OCI-LY7 (cell line): ENCODE results near the gene RAB7A. TPM values are rescaled to one million over a fixed set of nuclear protein-coding genes. Genes with fewer than 3 reads are reported as not detected.

Experiments used
- BruUV-seq: library from RNA; stranded (reverse); fragments of 400-500 nt; replicated peaks from 2 replicates; lab custom pipeline; 2021; lab: Mats Ljungman, UMichigan
- CTCF ChIA-PET: fragments of 300-600 bp; sonication (Branson Sonifier 250); formaldehyde crosslinking; loops from one replicate; lab custom pipeline; 2022; ENCODE audit warnings: antibody characterized with exemption; ENCODE audit not compliant: unreplicated experiment; lab: Charles Lee
- POLR2A ChIA-PET: fragments of 300-600 bp; sonication (Branson Sonifier 250); formaldehyde crosslinking; loops from one replicate; lab custom pipeline; 2022; ENCODE audit warnings: antibody characterized with exemption; lab: Charles Lee
- DNase-seq: peaks from one replicate; pipeline ENCODE4 v3.0.0-alpha.2; 2015; ENCODE audit warnings: low spot score
- H2AFZ ChIP-seq: fragments of 200-600 bp; sonication (generic), shearing (Covaris generic); 2 replicates; pipeline ENCODE4 v1.6.1; 2014; ENCODE audit warnings: mild to moderate bottlenecking, antibody characterized with exemption, low read length, moderate library complexity
- H3K27ac ChIP-seq: fragments of 200-600 bp; sonication (generic); 2 replicates; pipeline ENCODE4 v1.5.1; 2014; ENCODE audit warnings: mixed run types, low read depth, mild to moderate bottlenecking, moderate library complexity, low read length, inconsistent platforms; ENCODE audit not compliant: poor library complexity, severe bottlenecking
- H3K36me3 ChIP-seq: fragments of 200-600 bp; sonication (generic); 2 replicates; pipeline ENCODE4 v1.6.1; 2014; ENCODE audit warnings: mild to moderate bottlenecking, antibody characterized with exemption, low read length, moderate library complexity, mixed read lengths; ENCODE audit not compliant: insufficient read depth
- H3K4me1 ChIP-seq: fragments of 200-600 bp; sonication (generic); 2 replicates; pipeline ENCODE4 v1.5.1; 2014; ENCODE audit warnings: mild to moderate bottlenecking, low read length; ENCODE audit not compliant: insufficient read depth, poor library complexity, severe bottlenecking
- H3K4me2 ChIP-seq: fragments of 200-600 bp; sonication (generic); 2 replicates; pipeline ENCODE4 v1.6.1; 2014; ENCODE audit warnings: mild to moderate bottlenecking, low read length
- H3K4me3 ChIP-seq: fragments of 200-600 bp; sonication (generic); 2 replicates; pipeline ENCODE4 v1.5.1; 2014; ENCODE audit warnings: mild to moderate bottlenecking, low read depth, low read length; ENCODE audit not compliant: poor library complexity, severe bottlenecking
- H3K79me2 ChIP-seq: fragments of 200-600 bp; sonication (generic); 2 replicates; pipeline ENCODE4 v1.6.1; 2016; ENCODE audit warnings: low read depth, mild to moderate bottlenecking, low read length, moderate library complexity, mixed read lengths; ENCODE audit not compliant: insufficient read depth
- H3K9me2 ChIP-seq: fragments of 200-600 bp; sonication (generic); 2 replicates; pipeline ENCODE4 v1.6.1; 2016; ENCODE audit warnings: mild to moderate bottlenecking, low read length, mixed read lengths; ENCODE audit not compliant: insufficient read depth
- H3K9me3 ChIP-seq: fragments of 200-600 bp; sonication (generic); 2 replicates; pipeline ENCODE4 v1.6.1; 2014; ENCODE audit warnings: mild to moderate bottlenecking, mixed run types, low read length, mixed read lengths
- H4K20me1 ChIP-seq: fragments of 200-600 bp; sonication (generic); 2 replicates; pipeline ENCODE4 v1.6.1; 2014; ENCODE audit warnings: mild to moderate bottlenecking, antibody characterized with exemption, low read length, moderate library complexity, mixed read lengths; ENCODE audit not compliant: insufficient read depth
- EZH2phosphoT487 ChIP-seq: fragments of 200-600 bp; sonication (generic); IDR thresholded peaks from 2 replicates; pipeline ENCODE4 v1.6.1; 2018; ENCODE audit warnings: low read depth, borderline replicate concordance, mild to moderate bottlenecking, mixed run types, antibody characterized with exemption, low read length, moderate library complexity, mixed read lengths
- intact Hi-C: fragments of 100-400 bp; cut with micrococcal nuclease; formaldehyde crosslinking; loops from one replicate; pipeline ENCODE4 v1.10.0; 2022; ENCODE audit not compliant: unreplicated experiment
- total RNA-seq, 2 experiments: library from RNA; depleted of rRNA in 1 of 2; stranded (reverse); fragments of >200 nt in 1 of 2; shearing (Covaris generic) in 1 of 2; gene quantifications; 2 replicates each; pipeline ENCODE4 v1.2.3, GENCODE V29; 2014 to 2022
- TF ChIP-seq, protein P1 (sequence below): fragments of 200-600 bp; sonication (generic); conservative IDR thresholded peaks from 2 replicates; pipeline ENCODE4 v1.5.1; 2014; ENCODE audit warnings: mild to moderate bottlenecking, antibody characterized with exemption, low read length, moderate library complexity, mixed read lengths

Gene RAB7A
- total RNA-seq, 2 experiments from 2014 or later = 24.5 to 143 TPM

- TF ChIP-seq, protein P1, sequence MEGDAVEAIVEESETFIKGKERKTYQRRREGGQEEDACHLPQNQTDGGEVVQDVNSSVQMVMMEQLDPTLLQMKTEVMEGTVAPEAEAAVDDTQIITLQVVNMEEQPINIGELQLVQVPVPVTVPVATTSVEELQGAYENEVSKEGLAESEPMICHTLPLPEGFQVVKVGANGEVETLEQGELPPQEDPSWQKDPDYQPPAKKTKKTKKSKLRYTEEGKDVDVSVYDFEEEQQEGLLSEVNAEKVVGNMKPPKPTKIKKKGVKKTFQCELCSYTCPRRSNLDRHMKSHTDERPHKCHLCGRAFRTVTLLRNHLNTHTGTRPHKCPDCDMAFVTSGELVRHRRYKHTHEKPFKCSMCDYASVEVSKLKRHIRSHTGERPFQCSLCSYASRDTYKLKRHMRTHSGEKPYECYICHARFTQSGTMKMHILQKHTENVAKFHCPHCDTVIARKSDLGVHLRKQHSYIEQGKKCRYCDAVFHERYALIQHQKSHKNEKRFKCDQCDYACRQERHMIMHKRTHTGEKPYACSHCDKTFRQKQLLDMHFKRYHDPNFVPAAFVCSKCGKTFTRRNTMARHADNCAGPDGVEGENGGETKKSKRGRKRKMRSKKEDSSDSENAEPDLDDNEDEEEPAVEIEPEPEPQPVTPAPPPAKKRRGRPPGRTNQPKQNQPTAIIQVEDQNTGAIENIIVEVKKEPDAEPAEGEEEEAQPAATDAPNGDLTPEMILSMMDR = no peak
- TF ChIP-seq EZH2phosphoT487 = no peak
- POLR2A ChIA-PET = no interaction called here
- BruUV-seq = no TSS peak
These were observed 81.3 kb downstream of the RAB7A start for GRCh38 chr3:128807186-128807830.

DNA sequence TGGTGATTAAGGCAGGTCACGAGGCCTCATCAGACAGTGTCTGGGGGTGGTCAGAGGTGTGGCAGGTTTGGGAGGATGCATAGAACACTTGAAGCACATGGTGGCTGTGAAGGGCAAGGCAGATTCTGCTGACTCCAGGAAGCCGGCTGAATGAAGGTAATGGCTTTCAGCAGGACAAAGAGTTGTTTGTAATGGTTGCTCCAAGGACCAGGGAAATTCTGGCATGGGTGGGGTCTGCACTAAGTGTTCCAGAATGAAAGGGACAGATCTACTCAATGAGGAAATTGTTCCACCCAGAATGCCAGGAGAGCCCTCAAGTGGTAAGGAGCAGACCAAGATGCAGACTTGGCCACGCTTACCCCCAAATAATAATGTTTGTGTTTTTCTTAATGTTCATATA, 82.7 kb downstream of the RAB7A start:
- Histone ChIP-seq H3K27ac (no peak overlapping the region), H2AFZ (no peak overlapping the region), H3K4me2 (no peak overlapping the region), H3K36me3 (peaks cover 78% of the 10 kb centered on the region), H3K9me2 (no peaks in the 10 kb centered on the region), H3K79me2 (peaks cover 9% of the 10 kb centered on the region; the same call in 1 of the 2 replicates), H3K4me1 (peaks cover 21% of the 10 kb centered on the region), H4K20me1 (0 out of 2 replicates have a peak, but pooled peaks cover 4% of the 10 kb centered on the region), H3K9me3 (no peaks in the 10 kb centered on the region), H3K4me3 (no peak overlapping the region)
- intact Hi-C loops = no loop called here
- POLR2A ChIA-PET = no interaction called here
- CTCF ChIA-PET = no interaction called here
- TF ChIP-seq EZH2phosphoT487 = no peak
- TF ChIP-seq, protein P1 = no peak
- DNase-seq = no peak
- BruUV-seq = no TSS peak

More at GRCh38 chr3:128807186-128807830, 81.3 kb downstream of the RAB7A start:
- Histone ChIP-seq H4K20me1 (0 out of 2 replicates have a peak, but pooled peaks cover 4% of the 10 kb centered on the region), H3K4me1 (peaks cover 27% of the 10 kb centered on the region), H3K27ac (no peak overlapping the region), H2AFZ (no peak overlapping the region), H3K79me2 (peaks cover 9% of the 10 kb centered on the region; the same call in 1 of the 2 replicates), H3K4me2 (no peak overlapping the region), H3K9me3 (no peaks in the 10 kb centered on the region), H3K36me3 (peaks cover 65% of the 10 kb centered on the region), H3K4me3 (no peak overlapping the region), H3K9me2 (no peaks in the 10 kb centered on the region)
- intact Hi-C loops = no loop called here
- CTCF ChIA-PET = no interaction called here
- no peak for DNase-seq

DNA sequence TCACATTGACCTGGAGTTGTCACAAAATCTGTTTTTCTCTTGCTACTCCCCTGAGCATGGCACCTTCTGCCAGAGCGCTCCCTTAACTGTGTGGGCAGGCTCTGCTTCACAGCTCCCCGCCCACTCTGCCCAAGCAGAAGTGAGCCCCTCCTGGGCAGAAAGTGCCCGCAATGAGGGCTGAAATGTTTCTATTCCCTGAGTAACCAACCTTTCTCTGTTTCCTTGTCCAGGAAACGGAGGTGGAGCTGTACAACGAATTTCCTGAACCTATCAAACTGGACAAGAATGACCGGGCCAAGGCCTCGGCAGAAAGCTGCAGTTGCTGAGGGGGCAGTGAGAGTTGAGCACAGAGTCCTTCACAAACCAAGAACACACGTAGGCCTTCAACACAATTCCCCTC, 87.1 kb downstream of the RAB7A start:
- Histone ChIP-seq H3K79me2 (no peaks in the 10 kb centered on the region), H3K9me3 (no peaks in the 10 kb centered on the region), H3K36me3 (peaks cover 76% of the 10 kb centered on the region), H4K20me1 (no peaks in the 10 kb centered on the region), H3K4me1 (no peaks in the 10 kb centered on the region), H3K4me2 (no peak overlapping the region), H3K4me3 (no peak overlapping the region), H2AFZ (no peak overlapping the region), H3K27ac (no peak overlapping the region), H3K9me2 (no peaks in the 10 kb centered on the region)
- ChIA-PET POLR2A (interaction anchor here (0.7 kb wide), 1 partner anchor 138 kb away, joined by 3 read pairs; no protein-coding TSS in a partner anchor), CTCF (no interaction called here)
- TF ChIP-seq, protein P1 = no peak
- TF ChIP-seq EZH2phosphoT487 = no peak
- intact Hi-C loops = no loop called here
- DNase-seq = no peak
- no TSS peak for BruUV-seq
